PC-3 (cell line): ENCODE measurements around the gene EDC3.

ENCODE experiments used
- EZH2 ChIP-seq: fragments of 300-600 bp; sonication (generic); IDR thresholded peaks from one replicate; pipeline ENCODE4 v1.6.1; 2017; ENCODE audit warnings: antibody characterized with exemption, mild to moderate bottlenecking, low read length; ENCODE audit not compliant: unreplicated experiment
- EZH2phosphoT487 ChIP-seq: fragments of 300-600 bp; sonication (generic); IDR thresholded peaks from 2 replicates; pipeline ENCODE4 v1.6.1; 2018; ENCODE audit warnings: mild to moderate bottlenecking, antibody characterized with exemption, low read length, borderline replicate concordance
- TF ChIP-seq, protein P1 (sequence below): fragments of 300-600 bp; sonication (generic); conservative IDR thresholded peaks from 2 replicates; pipeline ENCODE4 v1.5.1; 2017; ENCODE audit warnings: antibody characterized with exemption, low read depth, mild to moderate bottlenecking, low read length

DNA sequence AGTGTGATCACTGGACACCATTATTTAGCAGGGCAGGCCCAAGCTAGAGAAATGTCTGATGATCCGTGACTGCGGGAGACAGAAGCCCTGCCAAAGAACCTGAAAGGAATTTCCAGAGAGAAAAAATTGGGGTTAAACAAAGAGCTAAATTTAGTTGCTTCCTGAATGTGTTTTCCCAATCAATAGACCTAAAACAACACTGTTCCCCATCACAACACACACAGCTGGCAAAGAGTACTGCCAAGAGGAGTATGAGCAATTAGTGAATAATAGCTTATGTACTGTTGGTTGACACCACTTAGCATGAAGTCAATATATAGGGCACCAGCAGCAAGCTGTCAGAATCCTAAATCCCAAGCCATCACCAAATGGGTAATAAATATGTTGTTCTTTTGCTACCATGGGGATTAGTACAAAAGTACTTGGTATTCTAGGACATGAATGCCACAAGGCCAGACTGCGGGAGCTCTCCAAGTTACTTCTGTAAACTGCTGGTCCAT, 44.5 kb downstream of the EDC3 start:
- TF ChIP-seq, protein P1, sequence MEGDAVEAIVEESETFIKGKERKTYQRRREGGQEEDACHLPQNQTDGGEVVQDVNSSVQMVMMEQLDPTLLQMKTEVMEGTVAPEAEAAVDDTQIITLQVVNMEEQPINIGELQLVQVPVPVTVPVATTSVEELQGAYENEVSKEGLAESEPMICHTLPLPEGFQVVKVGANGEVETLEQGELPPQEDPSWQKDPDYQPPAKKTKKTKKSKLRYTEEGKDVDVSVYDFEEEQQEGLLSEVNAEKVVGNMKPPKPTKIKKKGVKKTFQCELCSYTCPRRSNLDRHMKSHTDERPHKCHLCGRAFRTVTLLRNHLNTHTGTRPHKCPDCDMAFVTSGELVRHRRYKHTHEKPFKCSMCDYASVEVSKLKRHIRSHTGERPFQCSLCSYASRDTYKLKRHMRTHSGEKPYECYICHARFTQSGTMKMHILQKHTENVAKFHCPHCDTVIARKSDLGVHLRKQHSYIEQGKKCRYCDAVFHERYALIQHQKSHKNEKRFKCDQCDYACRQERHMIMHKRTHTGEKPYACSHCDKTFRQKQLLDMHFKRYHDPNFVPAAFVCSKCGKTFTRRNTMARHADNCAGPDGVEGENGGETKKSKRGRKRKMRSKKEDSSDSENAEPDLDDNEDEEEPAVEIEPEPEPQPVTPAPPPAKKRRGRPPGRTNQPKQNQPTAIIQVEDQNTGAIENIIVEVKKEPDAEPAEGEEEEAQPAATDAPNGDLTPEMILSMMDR: no peak
- TF ChIP-seq EZH2: no peak
- no peak for TF ChIP-seq EZH2phosphoT487
